PC-3 (cell line): ENCODE measurements around the gene TPCN2. TPM values are rescaled to one million over a fixed set of nuclear protein-coding genes. Genes with fewer than 3 reads are reported as not detected.
"Not testable (repeated sequence)": the region's sequence is repeated elsewhere in the genome, so short reads cannot be mapped to it uniquely, and the experiment has no call there.

ENCODE experiments used
- ATAC-seq: fragments of 200-7000 bp; cut with Tn5 transposase; 2 replicates; pipeline ENCODE4 v1.9.1; 2020; ENCODE audit warnings: mild to moderate bottlenecking, moderate library complexity
- Bru-seq: library from RNA; stranded (reverse); fragments of 400-500 nt; gene quantifications from one replicate; lab custom pipeline; 2021; lab: Mats Ljungman, UMichigan
- BruChase-seq, 2 experiments: library from RNA; stranded (reverse); fragments of 400-500 nt; gene quantifications; one replicate each; lab custom pipeline; 2021; lab: Mats Ljungman, UMichigan
- BruUV-seq: library from RNA; stranded (reverse); fragments of 400-500 nt; replicated peaks from 2 replicates; lab custom pipeline; 2021; lab: Mats Ljungman, UMichigan
- CTCF ChIA-PET: fragments of 300-600 bp; sonication (Branson Sonifier 250); formaldehyde crosslinking; loops from one replicate; lab custom pipeline; 2022; ENCODE audit warnings: antibody characterized with exemption; lab: Charles Lee
- POLR2A ChIA-PET: fragments of 300-600 bp; sonication (Branson Sonifier 250); formaldehyde crosslinking; loops from one replicate; lab custom pipeline; 2022; ENCODE audit warnings: antibody characterized with exemption; ENCODE audit not compliant: unreplicated experiment; lab: Charles Lee
- DNase-seq: peaks from one replicate; pipeline ENCODE4 v3.0.0-alpha.2; 2015
- H2AFZ ChIP-seq: fragments of 300-600 bp; sonication (generic); 2 replicates; pipeline ENCODE4 v1.6.0; 2016; ENCODE audit warnings: antibody characterized with exemption, low read length
- H3F3A ChIP-seq: fragments of 300-600 bp; sonication (generic); one replicate; pipeline ENCODE4 v1.6.0; 2017; ENCODE audit warnings: antibody characterized with exemption, low read length, control low read depth, mild to moderate bottlenecking; ENCODE audit not compliant: unreplicated experiment
- H3K27ac ChIP-seq: fragments of 300-600 bp; sonication (generic); 2 replicates; pipeline ENCODE4 v1.5.1; 2016; ENCODE audit warnings: mild to moderate bottlenecking, low read length
- H3K27me3 ChIP-seq: fragments of 300-600 bp; sonication (generic); 2 replicates; pipeline ENCODE4 v1.6.1; 2016; ENCODE audit warnings: low read length, mixed read lengths
- H3K36me3 ChIP-seq: fragments of 300-600 bp; sonication (generic); 2 replicates; pipeline ENCODE4 v1.6.1; 2016; ENCODE audit warnings: low read depth, mixed run types, low read length, mixed read lengths
- H3K4me1 ChIP-seq: fragments of 300-600 bp; sonication (generic); 2 replicates; pipeline ENCODE4 v1.5.1; 2016; ENCODE audit warnings: low read length; ENCODE audit not compliant: insufficient read depth
- H3K4me2 ChIP-seq: fragments of 300-600 bp; sonication (generic); 2 replicates; pipeline ENCODE4 v1.6.0; 2016; ENCODE audit warnings: low read length
- H3K4me3 ChIP-seq: fragments of 300-600 bp; sonication (generic); 2 replicates; pipeline ENCODE4 v1.5.1; 2016; ENCODE audit warnings: mild to moderate bottlenecking, low read length, mixed read lengths
- H3K79me2 ChIP-seq: fragments of 300-600 bp; sonication (generic); 2 replicates; pipeline ENCODE4 v1.6.1; 2017; ENCODE audit warnings: low read length, mixed read lengths
- H3K9ac ChIP-seq: fragments of 300-600 bp; sonication (generic); 2 replicates; pipeline ENCODE4 v1.6.0; 2016; ENCODE audit warnings: mild to moderate bottlenecking, low read length
- H3K9me2 ChIP-seq: fragments of 300-600 bp; sonication (generic); replicated peaks from 2 replicates; pipeline ENCODE4 v1.6.1; 2016; ENCODE audit warnings: mixed run types, low read length, mixed read lengths
- H3K9me3 ChIP-seq: fragments of 300-600 bp; sonication (generic); 2 replicates; pipeline ENCODE4 v1.6.1; 2016; ENCODE audit warnings: low read length, mixed read lengths
- H4K20me1 ChIP-seq: fragments of 300-600 bp; sonication (generic); 2 replicates; pipeline ENCODE4 v1.6.1; 2016; ENCODE audit warnings: low read length, mixed read lengths
- CTCF ChIP-seq: fragments of 300-600 bp; sonication (generic); conservative IDR thresholded peaks from 2 replicates; pipeline ENCODE4 v1.5.1; 2017; ENCODE audit warnings: antibody characterized with exemption, low read depth, mild to moderate bottlenecking, low read length
- EZH2 ChIP-seq: fragments of 300-600 bp; sonication (generic); IDR thresholded peaks from one replicate; pipeline ENCODE4 v1.6.1; 2017; ENCODE audit warnings: antibody characterized with exemption, mild to moderate bottlenecking, low read length; ENCODE audit not compliant: unreplicated experiment
- EZH2phosphoT487 ChIP-seq: fragments of 300-600 bp; sonication (generic); IDR thresholded peaks from 2 replicates; pipeline ENCODE4 v1.6.1; 2018; ENCODE audit warnings: mild to moderate bottlenecking, antibody characterized with exemption, low read length, borderline replicate concordance
- intact Hi-C: fragments of 100-400 bp; cut with micrococcal nuclease; formaldehyde crosslinking; loops from 2 replicates; pipeline ENCODE4 v1.9.0; 2023
- long read RNA-seq: library from polyadenylated mRNA; unstranded; transcript quantifications from one replicate; pipeline ENCODE4 v2.0.0, GENCODE V29; 2021; ENCODE audit not compliant: unreplicated experiment
- total RNA-seq: library from RNA; depleted of rRNA; stranded (reverse); fragments of >200 nt; gene quantifications from 2 replicates; pipeline ENCODE4 v1.2.3, GENCODE V29; 2014; rRNA removed

TPCN2 gene
- total RNA-seq, result 13.0 and 14.5 TPM in 2 replicates
- percentile 61 among the genes with signal in this experiment for Bru-seq, nascent RNA
- BruChase-seq, experiment 1, labeled RNA remaining after a 6-hour chase, result percentile 72 among the genes with signal in this experiment
- BruChase-seq, experiment 2, labeled RNA remaining after a 2-hour chase, result percentile 70 among the genes with signal in this experiment
- long read RNA-seq, partial matches to known transcripts, result 12 of 67 reads
- long read RNA-seq, other reads (novel, unspliced or antisense), result 50 of 67 reads

DNA sequence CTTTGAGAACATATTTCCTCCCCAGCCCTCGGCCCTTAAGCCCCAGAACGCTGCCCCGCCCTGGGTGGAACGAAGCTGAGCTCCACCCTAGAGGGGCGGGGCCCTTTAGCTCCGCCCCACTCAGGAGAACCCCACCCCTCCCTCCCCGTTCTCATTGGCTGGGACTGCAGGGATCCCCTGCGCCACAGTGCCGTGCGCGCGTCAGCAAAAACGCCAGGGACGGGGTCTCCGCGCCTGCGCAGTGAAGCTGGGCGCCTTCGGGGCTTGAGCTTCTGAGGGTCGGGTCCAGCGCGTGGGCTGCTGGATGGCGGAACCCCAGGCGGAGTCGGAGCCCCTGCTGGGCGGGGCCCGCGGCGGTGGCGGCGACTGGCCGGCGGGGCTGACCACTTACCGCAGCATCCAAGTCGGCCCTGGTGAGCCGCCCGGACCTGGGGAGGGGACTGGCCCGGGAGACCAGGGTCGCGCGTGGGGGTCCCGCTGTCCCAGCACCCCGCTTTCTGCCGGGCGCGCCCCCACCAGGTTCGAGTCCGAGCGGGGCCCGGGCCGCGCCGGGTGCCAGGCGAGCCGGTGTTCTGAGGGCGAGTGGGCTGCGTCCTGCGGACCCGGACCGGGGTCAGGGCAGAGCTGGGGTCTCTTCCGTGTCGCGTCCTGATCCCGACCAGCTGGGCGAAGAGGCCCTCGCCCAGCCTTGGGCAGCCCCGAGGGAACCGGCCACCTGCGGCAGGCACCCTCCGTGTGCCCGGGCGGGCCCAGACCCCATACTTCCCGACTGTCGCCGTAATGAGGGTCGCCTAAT is at the start of gene TPCN2:
Gene TPCN2 (plus strand): TSS at position 239 of the 796 bp plus-strand sequence. CDS start 66 bp downstream, at position 305.
- peaks cover 51% of the 10 kb centered on the region for H3K79me2 ChIP-seq
- CTCF ChIA-PET, result interaction anchor here (0.5 to 1.0 kb wide), 3 partner anchors 40 to 571 kb away, joined by 3 to 6 read pairs (median 3); no protein-coding TSS in a partner anchor

DNA sequence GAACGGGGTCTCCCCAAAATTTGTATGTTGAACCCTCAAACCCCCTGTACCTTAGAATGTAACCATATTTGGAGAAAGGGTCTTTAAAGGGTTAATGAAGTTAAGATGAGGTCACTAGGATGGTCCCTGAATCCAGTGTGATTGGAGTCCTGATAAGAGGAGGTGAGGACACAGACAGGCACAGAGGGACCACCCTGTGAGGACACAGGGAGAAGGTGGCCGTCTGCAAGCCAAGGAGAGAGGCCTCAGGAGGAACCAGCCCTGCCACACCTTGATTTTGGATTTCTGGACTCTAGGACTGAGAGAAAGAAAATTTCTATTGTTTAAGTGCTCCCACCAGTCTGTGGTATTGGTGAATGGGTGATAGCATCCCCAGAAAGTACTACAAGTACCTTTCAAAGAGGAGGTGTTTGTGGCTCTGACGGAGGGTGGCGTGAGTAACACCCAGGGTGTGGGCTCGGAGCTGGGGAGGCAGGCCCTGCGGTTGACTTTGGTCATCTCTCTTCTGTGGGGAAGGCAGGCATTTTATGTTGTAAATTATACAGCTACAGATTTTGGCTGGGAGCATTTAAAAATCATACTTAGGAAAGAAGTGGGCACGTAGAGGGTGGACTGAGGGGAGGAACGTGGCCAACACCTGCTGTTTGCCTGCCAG is 49.5 kb upstream of the TPCN2 start:
- Histone ChIP-seq H3K9me3 (no peaks in the 10 kb centered on the region), H3K27ac (no peak overlapping the region), H3K4me2 (no peak overlapping the region), H3K9me2 (no peaks in the 10 kb centered on the region), H3K79me2 (no peaks in the 10 kb centered on the region), H3K9ac (no peak overlapping the region), H3K36me3 (no peaks in the 10 kb centered on the region), H2AFZ (no peak overlapping the region), H3F3A (no peaks in the 10 kb centered on the region), H3K4me1 (no peaks in the 10 kb centered on the region), H3K4me3 (no peak overlapping the region), H3K27me3 (no peaks in the 10 kb centered on the region), H4K20me1 (no peaks in the 10 kb centered on the region)
- ChIA-PET POLR2A (no interaction called here), CTCF (no interaction called here)
- TF ChIP-seq EZH2 (no peak), EZH2phosphoT487 (no peak), CTCF (no peak)
- no TSS peak for BruUV-seq
- no peak for DNase-seq
- no peak for ATAC-seq
- intact Hi-C loops, result no loop called here

More for the DNA sequence above, at the start of gene TPCN2:
- Histone ChIP-seq H3K4me3 (peak within 1 kb of the TSS; percentile 93), H4K20me1 (no peaks in the 10 kb centered on the region), H3K9ac (peak within 1 kb of the TSS; percentile 98), H3K36me3 (no peaks in the 10 kb centered on the region), H3K27ac (peak within 1 kb of the TSS; percentile 31), H2AFZ (peak within 1 kb of the TSS; percentile 85), H3K9me2 (no peaks in the 10 kb centered on the region), H3K27me3 (no peaks in the 10 kb centered on the region), H3K9me3 (no peaks in the 10 kb centered on the region), H3K4me2 (peak within 1 kb of the TSS; percentile 94), H3F3A (no peaks in the 10 kb centered on the region), H3K4me1 (peaks cover 23% of the 10 kb centered on the region)
- DNase-seq, result peak; percentile 99
- POLR2A ChIA-PET, result interaction anchor here (0.5 to 0.7 kb wide), 4 partner anchors 63 to 626 kb away, joined by 3 to 12 read pairs (median 5); partner anchors contain the start of gene LTO1
- intact Hi-C loops, result loop anchor here (2.0 to 10.0 kb wide), 3 partner anchors 38 to 64 kb away; partner anchors contain the start of gene MRGPRD
- TF ChIP-seq EZH2, result no peak
- no peak for TF ChIP-seq CTCF
- TF ChIP-seq EZH2phosphoT487, result no peak
- no TSS peak for BruUV-seq
- peak; percentile 91 for ATAC-seq

DNA sequence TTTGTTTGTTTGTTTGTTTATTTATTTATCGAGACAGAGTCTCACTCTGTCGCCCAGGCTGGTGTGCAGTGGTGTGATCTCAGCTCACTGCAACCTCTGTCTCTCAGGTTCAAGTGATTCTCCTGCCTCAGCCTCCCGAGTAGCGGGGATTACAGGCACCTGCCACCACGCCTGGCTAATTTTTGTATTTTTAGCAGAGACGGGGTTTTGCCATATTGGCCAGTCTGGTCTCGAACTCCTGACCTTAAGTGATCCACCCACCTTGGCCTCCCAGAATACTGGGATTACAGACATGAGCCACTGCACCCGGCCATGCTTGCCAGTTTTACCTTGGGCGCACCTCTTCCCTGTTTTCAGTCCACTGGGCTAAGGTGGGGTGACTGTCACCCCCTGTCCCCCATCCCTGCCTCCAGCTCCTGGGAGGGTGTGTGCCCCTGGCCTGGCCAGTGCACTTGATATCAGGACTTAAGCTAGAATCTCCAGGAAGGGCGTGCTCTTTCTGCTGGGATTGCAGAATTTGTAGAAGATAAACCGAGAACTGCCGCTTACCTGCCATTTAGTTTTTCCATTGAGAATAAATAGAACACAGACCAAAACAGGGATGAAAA is 48.9 kb upstream of the TPCN2 start:
- H3K9me2 ChIP-seq, H3K79me2 ChIP-seq, H3K9ac ChIP-seq, H3K36me3 ChIP-seq, H3K4me2 ChIP-seq, intact Hi-C loops, H3K27me3 ChIP-seq, H3K4me3 ChIP-seq, BruUV-seq, H3K9me3 ChIP-seq, POLR2A ChIA-PET, H3K27ac ChIP-seq, H4K20me1 ChIP-seq, ATAC-seq, DNase-seq, H3F3A ChIP-seq, H3K4me1 ChIP-seq, H2AFZ ChIP-seq: not testable (repeated sequence)
- CTCF ChIA-PET, result interaction anchor here (1.8 kb wide), 1 partner anchor 44 kb away, joined by 6 read pairs; no protein-coding TSS in a partner anchor
